Aorta (tissue), 5 donors: ENCODE measurements around the gene ZNF432. TPM values are rescaled to one million over a fixed set of nuclear protein-coding genes. Genes with fewer than 3 reads are reported as not detected.

Experiments
- ATAC-seq: fragments of 200-7000 bp; cut with Tn5 transposase; one replicate; pipeline ENCODE4 v1.9.1; 2022; ENCODE audit warnings: moderate library complexity; ENCODE audit not compliant: low FRiP score
- DNase-seq, 2 donors: peaks; one replicate each; pipeline ENCODE4 v3.0.0-alpha.2; 2020
- H3K27ac ChIP-seq, 2 donors: one replicate each; pipeline ENCODE4 v1.5.1; 2013; ENCODE audit warnings: low read length in 2 of 2, mild to moderate bottlenecking in 2 of 2, moderate library complexity in 2 of 2, control low read depth in 1 of 2, inconsistent platforms in 1 of 2, low read depth in 1 of 2
- H3K27me3 ChIP-seq, 2 donors: one replicate each; pipeline ENCODE4 v1.6.1; 2013; ENCODE audit warnings: control low read depth in 1 of 2, low read length in 1 of 2, mild to moderate bottlenecking in 1 of 2, moderate library complexity in 1 of 2; ENCODE audit not compliant: insufficient read depth in 2 of 2, control insufficient read depth in 1 of 2
- H3K36me3 ChIP-seq, 2 donors: one replicate each; pipeline ENCODE4 v1.6.1; 2013; ENCODE audit warnings: control low read depth in 1 of 2, low read length in 1 of 2, mild to moderate bottlenecking in 1 of 2; ENCODE audit not compliant: insufficient read depth in 2 of 2, control insufficient read depth in 1 of 2
- H3K4me1 ChIP-seq, 2 donors: one replicate each; pipeline ENCODE4 v1.6.1; 2013; ENCODE audit warnings: low read length in 2 of 2, control low read depth in 1 of 2, mild to moderate bottlenecking in 1 of 2, moderate library complexity in 1 of 2; ENCODE audit not compliant: insufficient read depth in 2 of 2, control insufficient read depth in 1 of 2
- H3K4me3 ChIP-seq, 2 donors: one replicate each; pipeline ENCODE4 v1.5.1; 2013; ENCODE audit warnings: low read length in 2 of 2, control low read depth in 1 of 2, mild to moderate bottlenecking in 1 of 2
- H3K9me3 ChIP-seq: one replicate; pipeline ENCODE4 v1.6.1; 2013; ENCODE audit warnings: mild to moderate bottlenecking, low read length; ENCODE audit not compliant: control insufficient read depth
- WGBS, 2 donors: extraction: QIAGEN DNeasy Blood & Tissue Kit; methylation state at CpG; one replicate each; pipeline ENCODE4 v1.1.7; 2013; 5-methylcytosine and 5-hydroxymethylcytosine counted together
- intact Hi-C, 2 donors: fragments of 100-400 bp; cut with DNase I; formaldehyde crosslinking; loops; one replicate each; pipeline versions ENCODE4 v1.14.2 to v1.15.0; 2022
- polyA plus RNA-seq, 2 donors: library from polyadenylated mRNA; stranded (reverse); fragments of 200-250 nt; gene quantifications; one replicate each; pipeline ENCODE4 v1.2.3, GENCODE V29; 2013
- total RNA-seq, 2 donors: library from RNA; stranded (reverse); fragmentation: NEBNext Ultra II Directional; extraction: Animal tissue kit (Norgen Biotek cat#: 25700); gene quantifications; one replicate each; pipeline ENCODE4 v1.2.1, GENCODE V29; 2021
- donor health status: healthy with polysubstance abuse.
- donor health status: Bipolar disorder and iron deficiency.
- donor health status: DM: no; HTN: no; CAD: no.
- donor health status: DM: no; HTN: no; CAD: no.
- donor health status: DM: yes; HTN: yes; CAD: no.

The ZNF432 gene
- total and polyA plus RNA-seq, 4 donors, result 4.1 to 22.0 (median 17.9) TPM

- H3K27me3 ChIP-seq, result no peaks in the 10 kb centered on the region
- DNase-seq, result no peak
- intact Hi-C loops, result no loop called here
- no peak overlapping the region for H3K27ac ChIP-seq
- WGBS, 2 donors, result 98% methylated on average over 10 of the region's 10 CpGs
- peaks cover 28% of the 10 kb centered on the region for H3K9me3 ChIP-seq
- peak overlapping the region in 1 of 2 donors; percentile 10 for H3K4me3 ChIP-seq
- no peaks in the 10 kb centered on the region for H3K4me1 ChIP-seq
- no peak for ATAC-seq
- H3K36me3 ChIP-seq, result peaks cover 13 to 44% of the 10 kb centered on the region in 2 donors
These were observed 55.2 kb downstream of the ZNF432 start for GRCh38 chr19:51993422-51993821.

- Histone ChIP-seq H3K4me1 (no peaks in the 10 kb centered on the region), H3K36me3 (no peaks in the 10 kb centered on the region), H3K4me3 (peak within 1 kb of the TSS; percentile 99), H3K9me3 (peaks cover 9% of the 10 kb centered on the region), H3K27ac (peak within 1 kb of the TSS in 1 of 2 donors; percentile 65), H3K27me3 (no peaks in the 10 kb centered on the region)
- intact Hi-C loops, result loop anchor here in 1 of 2 donors (5.0 to 10.0 kb wide), 3 partner anchors 41 to 92 kb away; partner anchors contain the start of genes ZNF613 and ZNF614
- ATAC-seq, result peak; percentile 98
- peak; percentile 94 to 95 for DNase-seq
- WGBS, 2 donors, result 2 to 3% methylated on average over 33 of the region's 33 CpGs
These were observed 62.0 kb downstream of the ZNF432 start, which contains the start of gene ZNF350 for GRCh38 chr19:51986309-51987291. Gene ZNF350, minus strand, starts transcription at chr19:51986840. Its CDS starts 12,480 bp downstream, at chr19:51974360.

- intact Hi-C loops, result loop anchor here in 1 of 2 donors (10.0 kb wide), 2 partner anchors 59 to 89 kb away; partner anchors contain the start of gene ZNF613
- no peak for ATAC-seq
- H3K4me3 ChIP-seq, result no peak overlapping the region
- WGBS, 2 donors, result 91 to 95% methylated on average over 4 of the region's 4 CpGs
- H3K4me1 ChIP-seq, result no peaks in the 10 kb centered on the region
- H3K27me3 ChIP-seq, result no peaks in the 10 kb centered on the region
- no peak overlapping the region for H3K27ac ChIP-seq
- H3K36me3 ChIP-seq, result peaks cover 5 to 10% of the 10 kb centered on the region in 2 donors
- peaks cover 17% of the 10 kb centered on the region for H3K9me3 ChIP-seq
- DNase-seq, result no peak
These were observed 65.3 kb downstream of the ZNF432 start for GRCh38 chr19:51983361-51983760.

Other genes with a start within 250 kb of the ZNF432 start
- 10 to 100 TPM; 12.5 to 24.2 TPM for gene ZNF577, start 160.9 kb downstream of the ZNF432 start, total RNA-seq
- gene ZNF577, start 160.9 kb downstream of the ZNF432 start, polyA plus RNA-seq, result 10 to 100 TPM in 1 of 2 donors, 1 to 10 TPM in 1; 4.5 to 61.1 TPM
- gene ZNF649, start 143.8 kb downstream of the ZNF432 start, total RNA-seq, result 10 to 100 TPM; 14.3 to 15.3 TPM
- gene ZNF649, start 143.8 kb downstream of the ZNF432 start, polyA plus RNA-seq, result 1 to 10 TPM; 1.5 to 8.5 TPM
- gene ZNF613, start 121.4 kb downstream of the ZNF432 start, total RNA-seq, result 1 to 10 TPM; 6.4 to 8.8 TPM
- 1 to 10 TPM; 6.3 to 8.7 TPM for gene ZNF613, start 121.4 kb downstream of the ZNF432 start, polyA plus RNA-seq
- 10 to 100 TPM; 13.2 to 17.7 TPM for gene ZNF350, start 62.0 kb downstream of the ZNF432 start, total RNA-seq
- gene ZNF350, start 62.0 kb downstream of the ZNF432 start, polyA plus RNA-seq, result 10 to 100 TPM in 1 of 2 donors, 1 to 10 TPM in 1; 9.9 to 11.9 TPM
- 10 to 100 TPM; 11.7 to 18.9 TPM for gene ZNF615, start 40.6 kb downstream of the ZNF432 start, total RNA-seq
- 10 to 100 TPM in 1 of 2 donors, 1 to 10 TPM in 1; 4.6 to 10.1 TPM for gene ZNF615, start 40.6 kb downstream of the ZNF432 start, polyA plus RNA-seq
- 1 to 10 TPM; 8.1 to 9.3 TPM for gene ZNF614, start 20.5 kb downstream of the ZNF432 start, total RNA-seq
- gene ZNF614, start 20.5 kb downstream of the ZNF432 start, polyA plus RNA-seq, result 1 to 10 TPM; 3.8 to 4.3 TPM
- gene ZNF841, start 46.9 kb upstream of the ZNF432 start, total RNA-seq, result 10 to 100 TPM; 33.8 to 40.7 TPM
- 10 to 100 TPM in 1 of 2 donors, under 1 TPM in 1; 0.88 to 19.6 TPM for gene ZNF841, start 46.9 kb upstream of the ZNF432 start, polyA plus RNA-seq
- gene ZNF616, start 91.1 kb upstream of the ZNF432 start, total RNA-seq, result 10 to 100 TPM in 1 of 2 donors, 1 to 10 TPM in 1; 8.1 to 11.0 TPM
- 1 to 10 TPM in 1 of 2 donors, under 1 TPM in 1; 0.88 to 2.1 TPM for gene ZNF616, start 91.1 kb upstream of the ZNF432 start, polyA plus RNA-seq
- 10 to 100 TPM; 15.4 to 20.3 TPM for gene ZNF836, start 122.8 kb upstream of the ZNF432 start, total RNA-seq
- 1 to 10 TPM; 1.5 to 4.6 TPM for gene ZNF836, start 122.8 kb upstream of the ZNF432 start, polyA plus RNA-seq
- 100 to 1,000 TPM; 174 to 178 TPM for gene PPP2R1A, start 141.2 kb upstream of the ZNF432 start, total RNA-seq
- 10 to 100 TPM; 50.2 to 92.2 TPM for gene PPP2R1A, start 141.2 kb upstream of the ZNF432 start, polyA plus RNA-seq
- 10 to 100 TPM; 16.6 to 20.5 TPM for gene ZNF766, start 220.7 kb upstream of the ZNF432 start, total RNA-seq
- 10 to 100 TPM in 1 of 2 donors, 1 to 10 TPM in 1; 6.1 to 10.9 TPM for gene ZNF766, start 220.7 kb upstream of the ZNF432 start, polyA plus RNA-seq
- 10 to 100 TPM in 1 of 2 donors, 1 to 10 TPM in 1; 10.0 to 15.7 TPM for gene ZNF480, start 248.3 kb upstream of the ZNF432 start, total RNA-seq
- gene ZNF480, start 248.3 kb upstream of the ZNF432 start, polyA plus RNA-seq, result 1 to 10 TPM; 5.4 to 6.0 TPM